CD4-positive, alpha-beta T cell (primary cell): ENCODE results near the gene CEACAM8. TPM values are rescaled to one million over a fixed set of nuclear protein-coding genes. Genes with fewer than 3 reads are reported as not detected.

Source experiments
- ATAC-seq: fragments of 200-7000 bp; cut with Tn5 transposase; one replicate; pipeline ENCODE4 v1.10.0; 2022; ENCODE audit warnings: mild to moderate bottlenecking; ENCODE audit not compliant: poor library complexity
- CTCF ChIA-PET: fragments of 350-600 bp; sonication (Branson Sonifier 250); formaldehyde crosslinking; loops from one replicate; lab custom pipeline; 2021; ENCODE audit warnings: antibody characterized with exemption, inconsistent platforms; lab: Charles Lee
- POLR2A ChIA-PET: fragments of 350-600 bp; sonication (Branson Sonifier 250); formaldehyde crosslinking; loops from one replicate; lab custom pipeline; 2021; ENCODE audit warnings: antibody characterized with exemption, inconsistent platforms; lab: Charles Lee
- DNase-seq, 14 experiments: peaks; one replicate each; pipeline ENCODE4 v3.0.0-alpha.2; 2013 to 2020; ENCODE audit warnings: mixed read lengths in 2 of 14
- H3K27ac ChIP-seq, 2 donors: one replicate each; pipeline versions ENCODE4 v1.5.1 to v1.7.0; 2013; ENCODE audit warnings: low read length in 2 of 2, low read depth in 1 of 2, mild to moderate bottlenecking in 1 of 2
- H3K27me3 ChIP-seq, 2 experiments: 1 replicate in 1 of 2; 2 replicates in 1 of 2; pipeline versions ENCODE4 v1.6.1 to v1.7.0; 2013; ENCODE audit warnings: low read length in 2 of 2, control low read depth in 1 of 2, mild to moderate bottlenecking in 1 of 2, moderate library complexity in 1 of 2; ENCODE audit not compliant: insufficient read depth in 2 of 2, control insufficient read depth in 1 of 2
- H3K36me3 ChIP-seq: one replicate; pipeline ENCODE4 v1.6.1; 2013; ENCODE audit warnings: low read length, control low read depth; ENCODE audit not compliant: insufficient read depth
- H3K4me1 ChIP-seq: one replicate; pipeline ENCODE4 v1.6.1; 2013; ENCODE audit warnings: low read length, control low read depth; ENCODE audit not compliant: insufficient read depth
- H3K4me3 ChIP-seq: one replicate; pipeline ENCODE4 v1.5.1; 2013; ENCODE audit warnings: mild to moderate bottlenecking, low read length, moderate library complexity
- H3K9me3 ChIP-seq, 2 experiments: 1 replicate in 1 of 2; 2 replicates in 1 of 2; pipeline versions ENCODE4 v1.6.1 to v1.7.0; 2013; ENCODE audit warnings: low read length in 2 of 2, mild to moderate bottlenecking in 2 of 2, control low read depth in 1 of 2, moderate library complexity in 1 of 2; ENCODE audit not compliant: control insufficient read depth in 1 of 2, insufficient read depth in 1 of 2
- H3K27ac Mint-ChIP-seq: one replicate; pipeline ENCODE4 v1.8.0; 2020; ENCODE audit warnings: mixed read lengths
- H3K27me3 Mint-ChIP-seq: one replicate; pipeline ENCODE4 v1.8.0; 2021; ENCODE audit warnings: mixed read lengths
- H3K36me3 Mint-ChIP-seq: one replicate; pipeline ENCODE4 v1.8.0; 2021; ENCODE audit warnings: low read depth, mixed read lengths
- H3K4me1 Mint-ChIP-seq: one replicate; pipeline ENCODE4 v1.8.0; 2021; ENCODE audit warnings: low read depth, mixed read lengths
- H3K4me3 Mint-ChIP-seq: one replicate; pipeline ENCODE4 v1.8.0; 2020; ENCODE audit warnings: mild to moderate bottlenecking, mixed read lengths
- H3K9me3 Mint-ChIP-seq: one replicate; pipeline ENCODE4 v1.8.0; 2020; ENCODE audit warnings: mixed read lengths
- intact Hi-C, 2 experiments: fragments of 100-400 bp; cut with DNase I in 1 of 2; cut with micrococcal nuclease in 1 of 2; formaldehyde crosslinking; loops; one replicate each; pipeline versions ENCODE4 v1.15.1 to v1.9.0; 2023 to 2025; cut with DNase I, micrococcal nuclease
- total RNA-seq, 174 experiments: library from RNA in 2 of 174; stranded (reverse) in 2 of 174; gene quantifications; one replicate each; pipeline ENCODE4 v1.2.3 and lab custom pipeline; 2021 to 2026
- TF ChIP-seq, protein P1 (sequence below): fragments of 200-600 bp; IDR thresholded peaks from one replicate; pipeline ENCODE4 v1.8.0; 2022; ENCODE audit warnings: antibody characterized with exemption, mild to moderate bottlenecking

CEACAM8 gene
- total RNA-seq, 2 experiments from 2014 or later, result not detected

- Histone ChIP-seq H3K27ac (no peak overlapping the region), H3K9me3 (no peaks in the 10 kb centered on the region), H3K36me3 (no peaks in the 10 kb centered on the region), H3K4me1 (no peaks in the 10 kb centered on the region), H3K4me3 (no peak overlapping the region), H3K27me3 (peaks cover 0 to 13% of the 10 kb centered on the region in 2 experiments)
- DNase-seq (no peak), ATAC-seq (no peak)
- Mint-ChIP-seq H3K27ac (no peak overlapping the region), H3K4me1 (no peaks in the 10 kb centered on the region), H3K36me3 (no peaks in the 10 kb centered on the region), H3K4me3 (no peak overlapping the region), H3K9me3 (no peaks in the 10 kb centered on the region), H3K27me3 (peaks cover 33% of the 10 kb centered on the region)
- ChIA-PET POLR2A (interaction anchor here (0.7 kb wide), 1 partner anchor 164 kb away, joined by 3 read pairs; no protein-coding TSS in a partner anchor), CTCF (no interaction called here)
- TF ChIP-seq, protein P1, sequence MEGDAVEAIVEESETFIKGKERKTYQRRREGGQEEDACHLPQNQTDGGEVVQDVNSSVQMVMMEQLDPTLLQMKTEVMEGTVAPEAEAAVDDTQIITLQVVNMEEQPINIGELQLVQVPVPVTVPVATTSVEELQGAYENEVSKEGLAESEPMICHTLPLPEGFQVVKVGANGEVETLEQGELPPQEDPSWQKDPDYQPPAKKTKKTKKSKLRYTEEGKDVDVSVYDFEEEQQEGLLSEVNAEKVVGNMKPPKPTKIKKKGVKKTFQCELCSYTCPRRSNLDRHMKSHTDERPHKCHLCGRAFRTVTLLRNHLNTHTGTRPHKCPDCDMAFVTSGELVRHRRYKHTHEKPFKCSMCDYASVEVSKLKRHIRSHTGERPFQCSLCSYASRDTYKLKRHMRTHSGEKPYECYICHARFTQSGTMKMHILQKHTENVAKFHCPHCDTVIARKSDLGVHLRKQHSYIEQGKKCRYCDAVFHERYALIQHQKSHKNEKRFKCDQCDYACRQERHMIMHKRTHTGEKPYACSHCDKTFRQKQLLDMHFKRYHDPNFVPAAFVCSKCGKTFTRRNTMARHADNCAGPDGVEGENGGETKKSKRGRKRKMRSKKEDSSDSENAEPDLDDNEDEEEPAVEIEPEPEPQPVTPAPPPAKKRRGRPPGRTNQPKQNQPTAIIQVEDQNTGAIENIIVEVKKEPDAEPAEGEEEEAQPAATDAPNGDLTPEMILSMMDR, result no peak
- intact Hi-C loops, result no loop called here
Measured at GRCh38 chr19:42627916-42628315, 33.2 kb upstream of the CEACAM8 start.

GRCh38 chr19:42626181-42626580 is 31.5 kb upstream of the CEACAM8 start:
- Histone ChIP-seq H3K27me3 (peaks cover 3 to 11% of the 10 kb centered on the region in 2 experiments), H3K4me3 (no peak overlapping the region), H3K4me1 (no peaks in the 10 kb centered on the region), H3K9me3 (no peaks in the 10 kb centered on the region), H3K27ac (no peak overlapping the region), H3K36me3 (no peaks in the 10 kb centered on the region)
- Mint-ChIP-seq H3K9me3 (no peaks in the 10 kb centered on the region), H3K4me3 (no peak overlapping the region), H3K27me3 (peaks cover 33% of the 10 kb centered on the region), H3K27ac (no peak overlapping the region), H3K36me3 (no peaks in the 10 kb centered on the region), H3K4me1 (no peaks in the 10 kb centered on the region)
- CTCF ChIA-PET, result no interaction called here
- intact Hi-C loops, result no loop called here
- ATAC-seq (no peak), DNase-seq (no peak)
- POLR2A ChIA-PET, result no interaction called here
- TF ChIP-seq, protein P1, result no peak

DNA sequence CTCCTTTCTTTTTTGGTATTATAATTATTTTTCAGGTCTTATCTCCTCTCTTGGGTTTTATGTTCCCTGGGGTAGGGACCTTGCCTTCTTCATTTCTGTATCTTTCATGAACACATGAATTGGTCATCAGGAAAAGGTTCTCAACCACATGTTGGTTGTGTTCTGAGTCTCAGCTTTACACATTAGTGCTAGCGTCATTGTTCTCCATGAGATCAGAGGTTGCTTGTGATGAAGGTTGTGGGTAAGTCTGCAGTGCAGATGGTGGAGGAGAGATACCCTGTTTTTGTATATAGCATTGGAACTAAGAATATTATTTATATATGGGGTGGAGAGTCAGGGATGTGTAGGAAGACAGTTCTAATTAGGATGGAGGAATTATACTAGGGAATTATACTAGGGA is 24.5 kb upstream of the CEACAM8 start:
- TF ChIP-seq, protein P1, result no peak
- ChIA-PET CTCF (no interaction called here), POLR2A (no interaction called here)
- Mint-ChIP-seq H3K27me3 (peaks cover 38% of the 10 kb centered on the region), H3K9me3 (no peaks in the 10 kb centered on the region), H3K4me1 (no peaks in the 10 kb centered on the region), H3K4me3 (no peak overlapping the region), H3K27ac (no peak overlapping the region), H3K36me3 (no peaks in the 10 kb centered on the region)
- no peaks in the 10 kb centered on the region for H3K9me3 ChIP-seq
- H3K4me1 ChIP-seq, result no peaks in the 10 kb centered on the region
- no peak for DNase-seq
- peaks cover 3 to 8% of the 10 kb centered on the region in 2 experiments for H3K27me3 ChIP-seq
- intact Hi-C loops, result no loop called here
- no peak for ATAC-seq
- no peak overlapping the region for H3K4me3 ChIP-seq
- no peaks in the 10 kb centered on the region for H3K36me3 ChIP-seq
- H3K27ac ChIP-seq, result no peak overlapping the region
